Articular chondrocyte of knee joint (primary cell): ENCODE results near the gene CCDC47. TPM values are rescaled to one million over a fixed set of nuclear protein-coding genes. Genes with fewer than 3 reads are reported as not detected.

Experiments used
- total RNA-seq: library from RNA; depleted of rRNA; stranded (reverse); fragments of >200 nt; gene quantifications from 2 replicates; pipeline ENCODE4 v1.2.3, GENCODE V29; 2012

CCDC47 gene, protein sequence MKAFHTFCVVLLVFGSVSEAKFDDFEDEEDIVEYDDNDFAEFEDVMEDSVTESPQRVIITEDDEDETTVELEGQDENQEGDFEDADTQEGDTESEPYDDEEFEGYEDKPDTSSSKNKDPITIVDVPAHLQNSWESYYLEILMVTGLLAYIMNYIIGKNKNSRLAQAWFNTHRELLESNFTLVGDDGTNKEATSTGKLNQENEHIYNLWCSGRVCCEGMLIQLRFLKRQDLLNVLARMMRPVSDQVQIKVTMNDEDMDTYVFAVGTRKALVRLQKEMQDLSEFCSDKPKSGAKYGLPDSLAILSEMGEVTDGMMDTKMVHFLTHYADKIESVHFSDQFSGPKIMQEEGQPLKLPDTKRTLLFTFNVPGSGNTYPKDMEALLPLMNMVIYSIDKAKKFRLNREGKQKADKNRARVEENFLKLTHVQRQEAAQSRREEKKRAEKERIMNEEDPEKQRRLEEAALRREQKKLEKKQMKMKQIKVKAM
- total RNA-seq: 68.4 and 72.0 TPM in 2 replicates

GRCh38 chr17:63773272-63774140 is at the start of gene CCDC47:
Gene CCDC47, minus strand, starts transcription at chr17:63773597. Its CDS starts 7,422 bp downstream, at chr17:63766175.

GRCh38 chr17:63774141-63774968 is 958 bp upstream of the CCDC47 start, which contains the start of gene DDX42:
Gene DDX42, plus strand, starts transcription at chr17:63774170. Its CDS starts 12,880 bp downstream, at chr17:63787050.

DNA sequence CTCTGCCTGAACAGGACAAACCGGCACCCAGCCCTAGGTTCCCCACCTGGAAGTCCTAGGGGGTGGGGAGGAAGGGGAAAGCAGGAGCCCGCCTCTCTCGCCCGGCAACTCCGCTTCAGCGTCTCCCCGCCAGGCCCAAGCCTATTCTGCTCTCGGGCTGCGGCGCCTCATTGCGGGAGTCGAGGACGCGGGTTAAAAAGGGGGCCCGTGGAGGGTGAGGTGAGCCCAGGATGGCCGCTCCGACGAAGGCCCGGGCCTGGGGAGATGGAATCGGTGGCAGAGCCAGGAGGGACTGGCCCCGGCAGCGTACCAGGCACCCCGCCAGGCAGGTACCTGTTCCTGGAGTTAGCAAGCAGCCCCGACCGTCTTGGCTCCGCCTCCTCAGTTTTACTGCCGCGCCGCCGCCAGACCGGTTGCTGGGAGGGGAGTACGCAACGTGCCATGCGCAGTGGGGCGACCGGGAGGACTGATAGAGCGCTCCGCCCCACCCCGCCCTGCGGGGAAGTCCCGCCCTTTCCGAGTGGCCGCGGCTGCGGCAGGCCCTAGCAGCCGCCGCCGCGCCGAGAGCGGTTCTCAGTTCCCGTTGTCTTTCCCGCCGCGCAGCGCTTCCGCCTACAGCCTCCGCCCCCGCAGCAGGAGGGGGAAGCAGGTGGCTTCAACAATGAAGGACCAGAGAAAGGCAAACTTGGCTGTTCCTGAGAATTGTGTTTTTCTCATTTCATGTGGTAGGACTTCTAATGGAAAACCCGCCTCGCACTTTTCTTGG is 31.8 kb downstream of the CCDC47 start, which contains the start of gene STRADA:
TSS of gene STRADA (minus strand) at position 392 of the 766 bp plus-strand sequence. CDS start 13,430 bp downstream, outside the sequence.

GRCh38 chr17:63699638-63700527 is 73.5 kb downstream of the CCDC47 start, which contains the start of gene LIMD2:
Gene LIMD2, minus strand, starts transcription at chr17:63700125. Its CDS starts 827 bp downstream, at chr17:63699298.

Other genes with a start within 250 kb of the CCDC47 start
- 25.7 and 28.6 TPM in 2 replicates for gene DCAF7, start 223.1 kb downstream of the CCDC47 start, total RNA-seq
- 16.9 and 19.1 TPM in 2 replicates for gene TACO1, start 172.7 kb downstream of the CCDC47 start, total RNA-seq
- gene MAP3K3, start 151.2 kb downstream of the CCDC47 start, total RNA-seq: 32.3 and 33.9 TPM in 2 replicates
- gene LIMD2, start 73.5 kb downstream of the CCDC47 start, total RNA-seq: 2.2 and 2.7 TPM in 2 replicates
- 31.2 and 37.6 TPM in 2 replicates for gene STRADA, start 31.8 kb downstream of the CCDC47 start, total RNA-seq
- 79.3 and 89.4 TPM in 2 replicates for gene DDX42, start 573 bp upstream of the CCDC47 start, total RNA-seq
- gene PSMC5, start 53.8 kb upstream of the CCDC47 start, total RNA-seq: 69.6 and 74.1 TPM in 2 replicates
- 41.1 and 46.3 TPM in 2 replicates for gene FTSJ3, start 54.1 kb upstream of the CCDC47 start, total RNA-seq
- 65.2 and 77.0 TPM in 2 replicates for gene SMARCD2, start 69.1 kb upstream of the CCDC47 start, total RNA-seq
- not detected in 2 replicates for gene CSH2, start 100.1 kb upstream of the CCDC47 start, total RNA-seq
- gene GH2, start 108.3 kb upstream of the CCDC47 start, total RNA-seq: not detected in 2 replicates
- gene CSH1, start 123.0 kb upstream of the CCDC47 start, total RNA-seq: not detected in 2 replicates
- not detected in 2 replicates for gene CSHL1, start 137.7 kb upstream of the CCDC47 start, total RNA-seq
- not detected in 2 replicates for gene GH1, start 145.2 kb upstream of the CCDC47 start, total RNA-seq
- 7.5 and 14.1 TPM in 2 replicates for gene CD79B, start 158.7 kb upstream of the CCDC47 start, total RNA-seq
- gene SCN4A, start 199.3 kb upstream of the CCDC47 start, total RNA-seq: 0.13 TPM in 1 of 2 replicates, not detected in the other
- gene PRR29, start 224.8 kb upstream of the CCDC47 start, total RNA-seq: 0.32 and 0.39 TPM in 2 replicates
- gene ICAM2, start 247.0 kb upstream of the CCDC47 start, total RNA-seq: 5.1 and 8.3 TPM in 2 replicates